Right renal pelvis (tissue), 4 donors: ENCODE measurements around the gene ZBTB6. TPM values are rescaled to one million over a fixed set of nuclear protein-coding genes. Genes with fewer than 3 reads are reported as not detected.
"Not testable (repeated sequence)": the region's sequence is repeated elsewhere in the genome, so short reads cannot be mapped to it uniquely, and the experiment has no call there.

Source experiments
- DNase-seq, 4 donors: peaks; one replicate each; pipeline ENCODE4 v3.0.0-alpha.2; 2013; ENCODE audit warnings: low read depth in 4 of 4, low spot score in 3 of 4, missing footprints in 1 of 4
- polyA plus RNA-seq, 4 donors: library from polyadenylated mRNA; unstranded; fragments of 120-200 nt; gene quantifications; one replicate each; pipeline ENCODE4 v1.2.1, GENCODE V29; 2013; ENCODE audit not compliant: insufficient read length in 4 of 4

Gene ZBTB6
- polyA plus RNA-seq, 4 donors: 13.3 to 18.1 (median 17.3) TPM

- no peak for DNase-seq
Observed at GRCh38 chr9:122930541-122931225, 17.6 kb upstream of the ZBTB6 start.

GRCh38 chr9:122929796-122930354, 16.8 kb upstream of the ZBTB6 start:
- no peak for DNase-seq

- no peak for DNase-seq
Observed at GRCh38 chr9:122923947-122924346, 10.8 kb upstream of the ZBTB6 start.

- DNase-seq: no peak
Observed at GRCh38 chr9:122922713-122923112, 9.6 kb upstream of the ZBTB6 start.

- no peak for DNase-seq
Observed at GRCh38 chr9:122918310-122918709, 5.2 kb upstream of the ZBTB6 start.

- no peak for DNase-seq
Observed at GRCh38 chr9:122912671-122912963, 506 bp downstream of the ZBTB6 start.

- not testable (repeated sequence) for DNase-seq
Observed at GRCh38 chr9:122906122-122906521, 7.0 kb downstream of the ZBTB6 start.

- peak; percentile 95 to 100 (median 100) for DNase-seq
Observed at GRCh38 chr9:122904823-122905710, 8.1 kb downstream of the ZBTB6 start, which contains the start of gene RC3H2. Gene RC3H2, minus strand, starts transcription at chr9:122905359. Its CDS starts 7,850 bp downstream, at chr9:122897509.

- peak in 2 of 4 donors; percentile 20 to 35 for DNase-seq
Observed at GRCh38 chr9:122904466-122904822, 8.7 kb downstream of the ZBTB6 start.

- no peak for DNase-seq
Observed at GRCh38 chr9:122900791-122901190, 12.3 kb downstream of the ZBTB6 start.

GRCh38 chr9:122897969-122898368, 15.2 kb downstream of the ZBTB6 start:
- no peak for DNase-seq

- no peak for DNase-seq
Observed at GRCh38 chr9:122888480-122888879, 24.6 kb downstream of the ZBTB6 start.

- no peak for DNase-seq
Observed at GRCh38 chr9:122883125-122883524, 30.0 kb downstream of the ZBTB6 start.

- no peak for DNase-seq
Observed at GRCh38 chr9:122879443-122879842, 33.7 kb downstream of the ZBTB6 start.

- no peak for DNase-seq
Observed at GRCh38 chr9:122875523-122875922, 37.6 kb downstream of the ZBTB6 start.

- DNase-seq: not testable (repeated sequence)
Observed at GRCh38 chr9:122867276-122867675, 45.8 kb downstream of the ZBTB6 start.

- DNase-seq: no peak
Observed at GRCh38 chr9:122866079-122866478, 47.0 kb downstream of the ZBTB6 start.

GRCh38 chr9:122865300-122865699, 47.8 kb downstream of the ZBTB6 start:
- no peak for DNase-seq

- DNase-seq: no peak
Observed at GRCh38 chr9:122863407-122863806, 49.7 kb downstream of the ZBTB6 start.

- no peak for DNase-seq
Observed at GRCh38 chr9:122860319-122861142, 52.6 kb downstream of the ZBTB6 start.
